ENCODE data around the gene BRF1. TPM values are rescaled to one million over a fixed set of nuclear protein-coding genes. Genes with fewer than 3 reads are reported as not detected.

The BRF1 gene
- total RNA-seq, 1 experiment from 2014 or later: 41.2 TPM

DNA sequence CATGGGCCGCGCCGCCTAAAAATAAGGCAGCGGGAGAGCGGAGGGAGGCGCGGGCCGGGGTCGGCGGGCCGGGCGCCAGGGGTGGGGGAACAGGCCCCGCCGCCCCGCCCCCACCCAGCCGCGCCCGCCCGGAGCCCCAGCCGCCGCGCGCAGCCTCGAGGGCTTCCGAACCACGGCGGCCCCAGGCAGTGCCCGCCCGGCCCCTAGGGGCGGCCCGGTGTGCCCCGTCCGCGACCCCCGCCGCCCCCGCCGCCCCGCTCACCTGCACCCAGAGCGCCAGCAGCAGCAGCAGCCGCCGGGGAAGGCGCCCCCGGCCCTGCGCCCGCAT lies 132.7 kb downstream of the BRF1 start:
- DNase-seq (ENCODE audit: low read depth, low spot score): no peak

More for the DNA sequence above, 132.7 kb downstream of the BRF1 start:
- Histone ChIP-seq H3K4me3 (replicated peaks in 1 of 2; ENCODE audit: low read depth in 1 of 2, low read length in 2 of 2) (peak overlapping the region; percentile 53 to 65), H2AFZ (ENCODE audit: low read depth, low read length, poor library complexity, severe bottlenecking) (no peak overlapping the region), H3K79me2 (ENCODE audit: insufficient read depth, low read length) (peaks cover 45% of the 10 kb centered on the region), H3K27me3 (ENCODE audit: insufficient read depth, low read length) (no peaks in the 10 kb centered on the region), H3K4me1 (ENCODE audit: control insufficient read depth in 1 of 2, insufficient read depth in 2 of 2, low read length in 2 of 2) (peaks cover 45 to 72% of the 10 kb centered on the region in 2 experiments), H3K9me3 (ENCODE audit: control insufficient read depth in 1 of 2, insufficient read depth in 1 of 2, low read depth in 1 of 2, low read length in 2 of 2) (no peaks in the 10 kb centered on the region), H3K9me2 (ENCODE audit: insufficient read depth) (no peaks in the 10 kb centered on the region), H4K20me1 (ENCODE audit: insufficient read depth) (no peaks in the 10 kb centered on the region; the same call in 1 of the 2 replicates), H3K4me2 (ENCODE audit: low read length) (peak overlapping the region; percentile 86), H3K27ac (ENCODE audit: low read depth, low read length) (peak overlapping the region; percentile 93), H3K36me3 (ENCODE audit: control insufficient read depth in 1 of 2, insufficient read depth in 2 of 2, low read length in 2 of 2) (peaks cover 0 to 3% of the 10 kb centered on the region in 2 experiments; a peak in 1 of 4 replicates), H3K9ac (ENCODE audit: low read length) (peak overlapping the region; percentile 94)
- BruUV-seq (replicated peaks): no TSS peak
- POLR2A ChIA-PET: interaction anchor here (1.5 kb wide), 1 partner anchor 76 kb away, joined by 3 read pairs; no protein-coding TSS in a partner anchor
- ATAC-seq: peak; percentile 19
- RAD21 ChIA-PET (ENCODE audit: low non-redundant PET in 1 of 2, low total read pairs in 2 of 2, uncharacterized antibody in 2 of 2, unreplicated experiment in 2 of 2): no interaction called here
- intact Hi-C loops (cut with micrococcal nuclease): loop anchor here (10.0 kb wide), 1 partner anchor 193 kb away; the partner anchor contains the start of gene AHNAK2
- CTCF ChIA-PET: interaction anchor here (0.6 to 1.4 kb wide), 3 partner anchors 78 to 1030 kb away, joined by 3 to 5 read pairs (median 5); no protein-coding TSS in a partner anchor
- TF ChIP-seq, protein P1, sequence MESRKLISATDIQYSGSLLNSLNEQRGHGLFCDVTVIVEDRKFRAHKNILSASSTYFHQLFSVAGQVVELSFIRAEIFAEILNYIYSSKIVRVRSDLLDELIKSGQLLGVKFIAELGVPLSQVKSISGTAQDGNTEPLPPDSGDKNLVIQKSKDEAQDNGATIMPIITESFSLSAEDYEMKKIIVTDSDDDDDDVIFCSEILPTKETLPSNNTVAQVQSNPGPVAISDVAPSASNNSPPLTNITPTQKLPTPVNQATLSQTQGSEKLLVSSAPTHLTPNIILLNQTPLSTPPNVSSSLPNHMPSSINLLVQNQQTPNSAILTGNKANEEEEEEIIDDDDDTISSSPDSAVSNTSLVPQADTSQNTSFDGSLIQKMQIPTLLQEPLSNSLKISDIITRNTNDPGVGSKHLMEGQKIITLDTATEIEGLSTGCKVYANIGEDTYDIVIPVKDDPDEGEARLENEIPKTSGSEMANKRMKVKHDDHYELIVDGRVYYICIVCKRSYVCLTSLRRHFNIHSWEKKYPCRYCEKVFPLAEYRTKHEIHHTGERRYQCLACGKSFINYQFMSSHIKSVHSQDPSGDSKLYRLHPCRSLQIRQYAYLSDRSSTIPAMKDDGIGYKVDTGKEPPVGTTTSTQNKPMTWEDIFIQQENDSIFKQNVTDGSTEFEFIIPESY (IDR thresholded peaks at IDR 0.05; ENCODE audit: extremely low read depth, insufficient replicate concordance, low read length): no peak
- TF ChIP-seq FOSL1 (IDR thresholded peaks at IDR 0.05; ENCODE audit: low read depth) (no peak), TCF7L2 (IDR thresholded peaks at IDR 0.05; ENCODE audit: borderline replicate concordance, extremely low read depth, insufficient read depth, insufficient read length) (no peak), EZH2phosphoT487 (IDR thresholded peaks at IDR 0.05; ENCODE audit: borderline replicate concordance) (no peak), EGR1 (IDR thresholded peaks at IDR 0.05; ENCODE audit: low read depth) (no peak), SRF (IDR thresholded peaks at IDR 0.05; ENCODE audit: low read depth) (no peak), CEBPB (IDR thresholded peaks at IDR 0.05; ENCODE audit: low read depth) (no peak), YY1 (IDR thresholded peaks at IDR 0.05; ENCODE audit: extremely low read depth, insufficient replicate concordance, low read depth, low read length) (no peak), CBX3 (IDR thresholded peaks at IDR 0.05; ENCODE audit: low read depth) (no peak), ZFX (IDR thresholded peaks at IDR 0.05) (no peak), EZH2 (IDR thresholded peaks at IDR 0.05) (no peak), SIN3A (IDR thresholded peaks at IDR 0.05; ENCODE audit: low read depth) (no peak), ZNF274 (IDR thresholded peaks at IDR 0.05; ENCODE audit: low read depth, low read length) (no peak), JUND (IDR thresholded peaks at IDR 0.05) (no peak), ELF1 (IDR thresholded peaks at IDR 0.05; ENCODE audit: borderline replicate concordance, low read depth) (no peak), RAD21 (IDR thresholded peaks at IDR 0.05; ENCODE audit: low read depth) (no peak)
- TF ChIP-seq, protein P2, sequence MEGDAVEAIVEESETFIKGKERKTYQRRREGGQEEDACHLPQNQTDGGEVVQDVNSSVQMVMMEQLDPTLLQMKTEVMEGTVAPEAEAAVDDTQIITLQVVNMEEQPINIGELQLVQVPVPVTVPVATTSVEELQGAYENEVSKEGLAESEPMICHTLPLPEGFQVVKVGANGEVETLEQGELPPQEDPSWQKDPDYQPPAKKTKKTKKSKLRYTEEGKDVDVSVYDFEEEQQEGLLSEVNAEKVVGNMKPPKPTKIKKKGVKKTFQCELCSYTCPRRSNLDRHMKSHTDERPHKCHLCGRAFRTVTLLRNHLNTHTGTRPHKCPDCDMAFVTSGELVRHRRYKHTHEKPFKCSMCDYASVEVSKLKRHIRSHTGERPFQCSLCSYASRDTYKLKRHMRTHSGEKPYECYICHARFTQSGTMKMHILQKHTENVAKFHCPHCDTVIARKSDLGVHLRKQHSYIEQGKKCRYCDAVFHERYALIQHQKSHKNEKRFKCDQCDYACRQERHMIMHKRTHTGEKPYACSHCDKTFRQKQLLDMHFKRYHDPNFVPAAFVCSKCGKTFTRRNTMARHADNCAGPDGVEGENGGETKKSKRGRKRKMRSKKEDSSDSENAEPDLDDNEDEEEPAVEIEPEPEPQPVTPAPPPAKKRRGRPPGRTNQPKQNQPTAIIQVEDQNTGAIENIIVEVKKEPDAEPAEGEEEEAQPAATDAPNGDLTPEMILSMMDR (IDR thresholded peaks at IDR 0.05 in 2 of 3, conservative IDR thresholded peaks at IDR 0.05 in 1 of 3; ENCODE audit: borderline replicate concordance in 1 of 3, insufficient read depth in 1 of 3, low read depth in 2 of 3, low read length in 2 of 3): no peak
- TF ChIP-seq, protein P3, sequence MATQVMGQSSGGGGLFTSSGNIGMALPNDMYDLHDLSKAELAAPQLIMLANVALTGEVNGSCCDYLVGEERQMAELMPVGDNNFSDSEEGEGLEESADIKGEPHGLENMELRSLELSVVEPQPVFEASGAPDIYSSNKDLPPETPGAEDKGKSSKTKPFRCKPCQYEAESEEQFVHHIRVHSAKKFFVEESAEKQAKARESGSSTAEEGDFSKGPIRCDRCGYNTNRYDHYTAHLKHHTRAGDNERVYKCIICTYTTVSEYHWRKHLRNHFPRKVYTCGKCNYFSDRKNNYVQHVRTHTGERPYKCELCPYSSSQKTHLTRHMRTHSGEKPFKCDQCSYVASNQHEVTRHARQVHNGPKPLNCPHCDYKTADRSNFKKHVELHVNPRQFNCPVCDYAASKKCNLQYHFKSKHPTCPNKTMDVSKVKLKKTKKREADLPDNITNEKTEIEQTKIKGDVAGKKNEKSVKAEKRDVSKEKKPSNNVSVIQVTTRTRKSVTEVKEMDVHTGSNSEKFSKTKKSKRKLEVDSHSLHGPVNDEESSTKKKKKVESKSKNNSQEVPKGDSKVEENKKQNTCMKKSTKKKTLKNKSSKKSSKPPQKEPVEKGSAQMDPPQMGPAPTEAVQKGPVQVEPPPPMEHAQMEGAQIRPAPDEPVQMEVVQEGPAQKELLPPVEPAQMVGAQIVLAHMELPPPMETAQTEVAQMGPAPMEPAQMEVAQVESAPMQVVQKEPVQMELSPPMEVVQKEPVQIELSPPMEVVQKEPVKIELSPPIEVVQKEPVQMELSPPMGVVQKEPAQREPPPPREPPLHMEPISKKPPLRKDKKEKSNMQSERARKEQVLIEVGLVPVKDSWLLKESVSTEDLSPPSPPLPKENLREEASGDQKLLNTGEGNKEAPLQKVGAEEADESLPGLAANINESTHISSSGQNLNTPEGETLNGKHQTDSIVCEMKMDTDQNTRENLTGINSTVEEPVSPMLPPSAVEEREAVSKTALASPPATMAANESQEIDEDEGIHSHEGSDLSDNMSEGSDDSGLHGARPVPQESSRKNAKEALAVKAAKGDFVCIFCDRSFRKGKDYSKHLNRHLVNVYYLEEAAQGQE (IDR thresholded peaks at IDR 0.05; ENCODE audit: low read depth): no peak
- TF ChIP-seq, protein P4, sequence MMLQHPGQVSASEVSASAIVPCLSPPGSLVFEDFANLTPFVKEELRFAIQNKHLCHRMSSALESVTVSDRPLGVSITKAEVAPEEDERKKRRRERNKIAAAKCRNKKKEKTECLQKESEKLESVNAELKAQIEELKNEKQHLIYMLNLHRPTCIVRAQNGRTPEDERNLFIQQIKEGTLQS (IDR thresholded peaks at IDR 0.05): no peak
- TF ChIP-seq, protein P5, sequence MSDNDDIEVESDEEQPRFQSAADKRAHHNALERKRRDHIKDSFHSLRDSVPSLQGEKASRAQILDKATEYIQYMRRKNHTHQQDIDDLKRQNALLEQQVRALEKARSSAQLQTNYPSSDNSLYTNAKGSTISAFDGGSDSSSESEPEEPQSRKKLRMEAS (IDR thresholded peaks at IDR 0.05): no peak

Measured in HCT116 (cell line).